NCI-H1092 treated with DMSO at 0.1 percent for 48 hours (cell line): ENCODE measurements around the gene TMIGD2.

ENCODE experiments used
- DNase-seq: peaks from one replicate; lab custom pipeline; 2025; lab: John Stamatoyannopoulos, UW

The TMIGD2 gene

DNA sequence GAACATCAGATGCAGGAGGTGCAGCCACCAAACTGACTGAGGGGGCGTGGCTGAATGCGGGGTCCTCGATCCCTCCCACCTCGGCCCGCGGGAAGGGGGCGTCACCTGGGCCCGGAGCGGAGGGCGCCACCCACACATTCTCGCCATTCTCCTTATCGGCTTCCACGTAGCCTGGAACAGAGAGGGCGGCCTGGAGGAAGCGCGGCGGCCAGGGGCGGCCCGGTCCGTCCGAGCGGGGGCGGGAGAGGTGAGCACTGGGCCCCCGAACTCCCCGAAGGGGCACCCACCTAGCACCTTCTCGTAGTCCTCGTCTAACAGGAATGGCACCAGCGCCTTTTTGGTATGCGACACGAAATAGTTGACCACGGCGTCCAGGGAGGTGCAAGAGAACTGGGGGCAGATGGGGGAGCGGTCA lies 24.7 kb upstream of the TMIGD2 start:
- DNase-seq = no peak

DNA sequence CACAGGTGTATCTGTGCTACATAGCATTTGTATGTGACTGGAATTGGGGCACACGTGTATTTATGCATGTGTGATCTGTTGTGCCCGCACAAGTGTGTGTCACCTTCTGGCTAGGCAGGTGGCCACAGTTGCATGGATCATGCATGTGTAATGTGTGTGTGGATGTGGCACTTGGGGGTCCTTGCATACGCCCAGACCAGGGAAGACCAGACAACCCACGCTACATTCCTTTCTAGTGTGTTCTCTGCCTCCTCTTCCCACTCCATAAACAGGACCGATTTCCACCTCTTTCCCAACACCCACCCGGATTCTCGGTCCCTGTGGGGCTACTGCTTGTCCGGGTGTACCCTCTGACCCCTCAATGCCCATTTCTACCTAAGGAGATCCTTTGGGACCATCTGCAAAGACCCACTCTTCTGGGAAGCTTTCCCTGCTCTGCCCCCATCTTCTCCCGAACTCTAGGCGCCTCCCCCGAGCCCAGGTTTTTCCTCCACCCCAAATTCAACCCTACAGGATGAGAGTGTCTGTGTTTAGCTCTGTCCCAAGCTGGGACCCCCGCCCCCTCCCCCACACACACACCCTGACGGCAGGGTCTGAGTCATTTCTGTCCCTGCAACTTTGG lies 24.1 kb upstream of the TMIGD2 start:
- no peak for DNase-seq

DNA sequence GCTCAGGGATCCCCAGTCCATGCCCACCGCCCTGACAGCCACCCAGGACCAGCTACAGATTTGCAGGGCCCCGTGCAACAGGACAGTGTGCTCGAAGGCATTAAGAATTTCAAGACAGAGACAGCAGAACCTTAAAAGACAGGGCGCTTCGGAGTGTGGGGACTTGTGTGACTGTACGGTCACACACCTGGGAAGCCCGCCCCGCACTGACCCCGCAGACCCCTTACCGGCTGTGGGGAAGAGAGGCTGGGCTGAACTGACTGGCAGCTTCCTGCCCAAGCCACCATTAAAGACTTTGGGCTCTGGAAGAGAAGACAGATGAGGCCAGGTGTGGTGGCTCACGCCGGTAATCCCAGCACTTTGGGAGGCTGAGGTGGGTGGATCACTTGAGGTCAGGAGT lies 22.0 kb upstream of the TMIGD2 start:
- DNase-seq = no peak

DNA sequence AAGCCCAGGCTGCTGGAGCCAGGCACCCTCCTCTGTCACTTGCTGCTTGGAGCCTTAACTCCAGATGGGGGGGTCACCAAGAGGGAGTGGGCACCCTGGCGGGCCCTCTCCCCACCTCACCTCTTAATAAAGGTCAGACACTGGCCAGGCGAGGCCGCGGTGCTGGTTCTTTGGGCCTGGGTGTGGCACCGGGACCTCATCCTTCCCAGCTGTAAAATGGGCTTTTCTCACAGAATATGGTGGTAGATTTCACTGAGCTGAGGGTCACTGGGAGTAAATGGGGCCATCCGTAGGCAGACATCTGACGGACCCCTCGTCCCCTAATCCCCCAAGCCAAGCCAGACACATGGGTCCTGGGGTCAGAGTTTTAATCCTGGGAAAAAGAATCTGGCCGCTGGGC lies 21.5 kb upstream of the TMIGD2 start:
- DNase-seq = no peak

DNA sequence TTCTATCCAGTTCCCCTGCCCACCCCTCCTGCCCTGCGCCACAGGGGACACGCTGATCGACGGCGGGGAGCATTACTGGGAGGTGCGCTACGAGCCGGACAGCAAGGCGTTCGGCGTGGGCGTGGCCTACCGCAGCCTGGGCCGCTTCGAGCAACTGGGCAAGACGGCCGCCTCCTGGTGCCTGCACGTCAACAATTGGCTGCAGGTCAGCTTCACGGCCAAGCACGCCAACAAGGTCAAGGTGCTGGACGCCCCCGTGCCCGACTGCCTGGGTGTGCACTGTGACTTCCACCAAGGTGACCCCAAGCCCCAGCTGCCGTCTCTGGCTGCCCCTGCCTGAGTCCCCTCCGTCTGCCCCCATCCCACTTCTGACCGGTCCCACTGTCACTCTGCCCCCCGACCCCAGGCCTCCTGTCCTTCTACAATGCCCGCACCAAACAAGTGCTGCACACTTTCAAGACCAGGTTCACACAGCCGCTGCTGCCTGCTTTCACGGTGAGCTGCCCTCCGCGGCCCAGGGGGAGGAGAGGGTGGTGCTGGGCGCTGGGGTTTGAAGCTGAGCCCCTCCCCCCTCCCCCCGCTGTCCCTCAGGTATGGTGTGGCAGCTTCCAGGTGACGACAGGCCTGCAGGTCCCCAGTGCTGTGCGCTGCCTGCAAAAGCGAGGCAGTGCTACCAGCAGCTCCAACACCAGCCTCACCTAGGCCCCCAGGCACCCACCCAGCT lies 20.9 kb upstream of the TMIGD2 start:
- DNase-seq = no peak

DNA sequence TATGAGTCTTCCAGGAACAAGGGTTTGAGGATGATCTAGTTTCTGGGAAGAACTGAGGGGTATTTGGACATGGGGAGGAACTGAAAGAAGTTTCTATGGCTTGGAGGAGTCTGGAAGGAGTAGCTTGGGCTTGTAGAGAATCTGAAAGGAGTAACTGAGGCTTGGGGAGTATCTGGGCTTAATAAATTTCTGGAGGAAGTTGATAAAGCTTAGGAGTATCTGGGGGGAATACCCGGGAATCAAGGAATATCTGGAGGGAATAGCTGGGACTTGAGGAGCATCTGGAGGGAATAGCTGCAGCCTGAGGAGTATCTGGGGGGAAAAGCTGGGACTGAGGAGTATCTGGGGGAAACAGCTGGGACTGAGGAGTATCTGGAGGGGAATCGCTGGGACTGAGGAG lies 18.2 kb upstream of the TMIGD2 start:
- no peak for DNase-seq

DNA sequence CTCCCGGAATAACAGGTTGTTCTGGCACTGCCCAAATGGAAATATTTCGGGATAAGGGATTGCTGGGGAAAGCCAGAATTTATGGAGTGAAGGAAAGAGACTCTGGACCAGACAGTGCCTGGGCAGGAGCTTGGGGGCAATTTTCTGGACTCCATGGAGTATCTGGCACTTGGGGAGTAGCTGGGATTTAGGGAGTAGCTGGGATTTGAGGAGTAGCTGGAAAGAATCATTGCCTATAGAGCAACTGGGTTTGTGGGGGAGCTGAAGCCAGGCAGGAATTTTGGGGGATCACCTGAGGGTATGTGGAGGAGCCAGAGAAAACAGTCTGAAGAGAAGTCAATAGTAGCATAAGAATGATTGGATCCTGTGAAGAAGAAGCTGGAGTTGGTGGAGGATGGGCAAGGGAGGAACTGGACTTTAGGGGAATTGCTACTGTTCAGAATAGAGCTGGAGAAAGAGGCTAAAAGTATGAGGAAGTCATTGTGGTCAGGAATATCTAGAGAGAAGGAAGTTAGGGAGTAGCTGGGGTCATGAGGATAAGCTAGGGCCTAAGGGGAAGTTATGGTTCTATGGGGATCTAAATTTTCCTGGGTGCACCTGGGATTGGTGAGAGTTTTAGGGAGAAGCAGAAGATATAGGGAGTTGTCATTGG lies 17.0 kb upstream of the TMIGD2 start:
- no peak for DNase-seq

DNA sequence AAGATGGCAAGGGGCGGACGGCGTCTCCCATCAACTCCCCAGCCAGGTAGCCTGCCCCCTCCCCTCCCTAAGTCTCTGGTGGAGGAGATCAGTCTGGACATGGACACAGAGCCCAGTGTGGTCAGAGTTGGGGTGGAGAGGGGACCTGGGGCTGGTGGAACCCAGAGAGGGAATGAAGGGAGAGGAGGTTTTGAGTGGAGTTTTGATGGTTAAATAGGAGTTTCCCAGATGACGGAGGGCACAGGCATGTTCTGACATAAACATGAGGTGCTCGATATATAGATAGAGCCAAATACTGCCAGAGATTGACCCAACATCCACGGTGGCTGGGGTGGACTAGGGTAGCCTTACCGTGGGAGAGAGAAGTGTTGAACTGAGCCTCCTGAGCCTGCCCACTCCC lies 16.3 kb upstream of the TMIGD2 start:
- DNase-seq = no peak

DNA sequence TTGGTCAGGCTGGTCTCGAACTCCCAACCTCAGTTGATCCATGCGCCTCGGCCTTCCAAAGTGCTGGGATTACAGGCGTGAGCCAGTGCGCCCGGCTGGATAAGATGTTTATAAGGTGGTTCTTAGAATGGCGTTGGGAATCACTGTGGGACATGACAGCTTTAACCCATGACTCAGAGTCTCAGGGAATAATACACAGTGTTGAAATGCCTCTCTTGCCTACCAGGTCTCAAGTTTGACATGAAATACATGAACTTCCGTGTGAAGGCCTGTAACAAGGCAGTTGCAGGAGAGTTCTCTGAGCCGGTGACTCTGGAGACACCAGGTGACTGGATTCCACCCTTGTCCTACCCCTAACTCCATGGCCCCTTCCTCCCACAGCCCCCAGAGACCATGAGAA lies 14.8 kb upstream of the TMIGD2 start:
- DNase-seq = no peak

DNA sequence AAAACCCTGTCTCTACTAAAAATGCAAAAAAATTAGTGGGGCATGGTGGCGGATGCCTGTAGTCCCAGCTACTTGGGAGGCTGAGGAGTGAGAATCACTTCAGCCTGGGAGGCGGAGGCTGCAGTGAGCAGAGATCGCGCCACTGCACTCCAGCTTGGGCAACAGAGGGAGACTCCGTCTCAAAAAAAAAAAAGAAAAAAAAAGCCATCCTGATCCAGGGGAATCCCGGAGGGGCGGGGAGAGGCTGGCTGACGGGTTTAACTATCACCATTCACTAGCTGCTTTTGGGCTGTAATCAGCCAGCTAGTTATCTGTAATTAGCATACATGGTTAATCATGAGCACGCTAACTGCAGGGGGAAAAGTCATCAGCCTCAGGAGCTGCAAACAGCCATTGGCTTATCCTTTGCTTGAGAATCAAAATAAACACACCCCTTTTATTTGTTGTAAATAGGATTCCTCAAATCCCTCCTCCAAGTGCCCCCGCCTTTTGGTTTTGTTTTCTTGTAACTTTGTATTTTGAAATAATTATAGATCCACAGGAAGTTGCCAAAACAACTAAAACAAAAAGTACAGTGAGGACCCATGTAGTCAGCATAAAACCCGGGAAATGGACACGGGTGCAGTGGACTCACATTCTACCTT lies 11.8 kb upstream of the TMIGD2 start:
- no peak for DNase-seq

DNA sequence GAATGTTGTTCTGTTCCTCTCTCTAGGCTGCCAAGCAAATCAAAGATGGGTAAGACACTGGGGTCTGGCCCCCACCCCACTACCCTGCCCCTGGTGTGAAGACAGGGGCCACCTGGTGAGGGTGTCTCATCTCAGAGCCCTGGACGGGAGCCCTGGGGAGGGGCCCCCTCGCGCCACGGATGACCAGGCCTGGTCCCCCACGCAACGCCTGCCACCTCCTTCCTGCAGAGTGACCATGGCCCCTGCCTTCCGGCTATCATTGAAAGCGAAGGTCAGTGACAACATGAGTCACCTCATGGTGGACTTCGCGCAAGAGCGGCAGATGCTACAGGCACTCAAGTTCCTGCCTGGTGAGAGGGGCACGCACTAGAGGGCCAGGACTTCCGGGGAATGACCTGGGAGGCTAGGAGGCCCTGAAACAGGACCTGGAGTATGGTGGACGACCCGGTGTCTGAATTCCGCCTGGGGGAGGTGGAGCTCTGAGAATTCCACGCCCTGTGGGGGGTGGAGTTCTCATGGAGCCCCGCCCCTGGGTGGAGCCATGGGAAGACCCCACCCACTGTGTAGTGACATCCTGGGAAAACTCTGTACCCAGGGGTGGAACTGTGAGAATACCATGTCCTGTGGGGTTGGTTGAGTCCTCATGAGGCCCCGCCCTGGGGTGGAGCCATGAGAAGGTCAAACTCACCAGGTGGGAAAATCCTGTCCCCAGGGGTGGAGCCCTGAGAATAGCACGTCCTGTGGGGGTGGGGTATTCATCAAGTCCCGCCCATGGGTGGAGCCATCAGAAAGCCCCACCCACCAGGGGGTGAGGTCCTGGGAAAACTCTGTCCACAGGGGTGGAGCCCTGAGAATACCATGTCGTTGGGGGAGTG lies 8.3 kb upstream of the TMIGD2 start:
- no peak for DNase-seq

DNA sequence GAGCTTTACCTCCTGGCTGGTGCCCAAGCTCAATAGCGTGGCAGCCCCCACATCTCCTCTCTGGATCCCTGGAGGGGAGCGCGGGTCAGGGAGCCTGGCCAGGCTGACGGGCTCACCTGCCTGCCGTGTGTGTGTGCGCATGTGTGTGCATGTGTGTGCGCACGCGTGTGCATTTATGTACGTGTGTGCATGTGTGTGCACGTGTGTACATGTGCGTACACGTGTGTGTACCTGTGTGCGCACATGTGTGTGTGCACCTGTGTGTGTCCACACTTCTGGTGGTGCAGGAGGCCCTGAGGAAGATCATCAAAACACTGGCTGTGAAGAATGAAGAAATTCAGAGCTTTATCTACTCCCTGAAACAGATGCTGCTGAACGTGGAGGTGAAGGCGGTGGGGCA lies 3.5 kb upstream of the TMIGD2 start:
- no peak for DNase-seq

DNA sequence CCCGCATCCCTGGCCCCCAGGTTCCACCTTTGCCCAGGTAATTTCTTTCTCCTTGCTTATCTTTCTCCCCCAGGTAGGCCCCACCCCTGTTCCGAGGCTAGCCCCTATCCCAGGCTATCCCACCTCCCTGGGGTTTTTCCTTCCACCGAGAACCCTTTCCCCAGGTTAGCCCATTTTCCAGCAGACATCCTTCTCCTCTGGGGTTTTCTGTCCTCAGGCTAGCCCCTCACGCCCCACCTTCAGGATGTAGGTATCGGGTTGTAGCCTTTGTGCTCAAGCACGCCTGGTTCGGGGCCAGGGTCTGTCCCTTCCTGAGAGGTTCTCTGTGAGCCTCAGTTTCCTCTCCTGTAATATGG lies 3.0 kb upstream of the TMIGD2 start:
- no peak for DNase-seq

DNA sequence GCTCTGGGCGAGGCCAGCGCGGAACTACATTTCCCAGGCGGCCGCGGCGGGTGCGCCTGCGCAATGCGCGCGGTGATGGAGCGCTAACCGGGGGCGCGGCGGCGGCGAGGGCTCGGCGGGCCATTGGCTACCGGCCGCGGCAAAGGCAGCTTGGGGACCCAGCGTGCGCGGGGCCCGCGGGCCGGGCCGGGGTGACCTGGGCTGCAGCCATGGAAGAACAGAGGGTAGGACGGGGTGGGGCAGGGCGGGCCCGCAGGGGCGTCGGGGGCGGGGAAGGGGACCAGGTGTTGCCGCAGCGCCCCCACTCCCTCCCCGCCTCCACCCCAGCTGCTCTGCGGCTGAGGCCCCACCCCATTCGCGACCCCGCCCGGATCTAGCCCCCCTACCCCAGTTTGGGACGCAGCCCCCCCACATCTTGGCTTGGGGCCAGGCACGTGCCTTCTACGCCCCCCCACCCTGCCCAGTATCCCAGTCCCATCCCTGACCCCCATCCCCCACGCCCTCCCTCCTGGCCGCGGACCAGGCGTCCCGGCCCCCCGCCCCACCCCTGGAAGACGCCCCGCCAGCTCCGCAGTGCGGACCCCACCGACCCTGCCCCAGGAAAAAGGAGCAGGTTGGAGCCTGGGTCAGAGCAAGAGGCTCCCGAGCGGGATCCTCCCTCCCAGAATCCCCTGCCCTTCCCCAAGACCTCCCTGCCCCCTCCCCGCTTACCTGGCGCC lies 2.5 kb upstream of the TMIGD2 start, which contains the start of gene FSD1:
Gene FSD1, plus strand, starts transcription at position 61 of the 719 bp plus-strand sequence. Its CDS starts 149 bp downstream, at position 210.
- peak; percentile 47 for DNase-seq

DNA sequence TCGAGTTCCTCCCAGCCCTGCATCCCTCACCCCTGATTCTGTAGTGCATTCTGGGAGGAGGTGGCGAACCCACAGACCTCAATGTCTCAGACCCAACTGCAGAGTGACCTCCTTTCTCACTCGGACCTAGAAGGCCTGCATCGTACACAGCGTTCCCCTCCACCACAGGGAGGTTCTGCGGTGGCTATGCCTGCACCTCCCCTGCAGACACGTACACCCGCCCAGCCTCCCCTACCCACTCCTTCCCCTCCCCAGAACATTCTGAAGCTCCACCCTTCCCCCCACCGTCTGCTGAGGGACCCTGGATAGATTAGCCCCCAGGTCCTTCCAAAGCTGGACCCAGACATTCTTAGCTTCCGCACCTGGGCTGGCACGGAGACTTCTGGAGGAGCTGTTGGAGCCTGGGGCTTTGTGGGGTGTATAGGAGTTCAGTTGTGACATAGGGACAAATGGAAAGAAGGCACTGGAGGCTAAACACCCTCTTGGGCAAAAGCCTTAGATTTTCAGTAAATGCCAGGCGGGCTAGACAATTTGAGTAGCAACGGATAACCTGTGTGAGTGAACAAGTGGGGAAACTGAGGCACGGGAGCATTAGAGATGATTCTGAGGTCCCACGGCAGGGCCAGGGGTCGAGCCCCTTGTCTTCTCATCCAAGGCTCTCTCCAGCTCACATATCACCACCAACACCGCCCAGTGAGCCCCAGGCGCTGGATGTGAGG lies 1.8 kb upstream of the TMIGD2 start:
- DNase-seq = no peak

DNA sequence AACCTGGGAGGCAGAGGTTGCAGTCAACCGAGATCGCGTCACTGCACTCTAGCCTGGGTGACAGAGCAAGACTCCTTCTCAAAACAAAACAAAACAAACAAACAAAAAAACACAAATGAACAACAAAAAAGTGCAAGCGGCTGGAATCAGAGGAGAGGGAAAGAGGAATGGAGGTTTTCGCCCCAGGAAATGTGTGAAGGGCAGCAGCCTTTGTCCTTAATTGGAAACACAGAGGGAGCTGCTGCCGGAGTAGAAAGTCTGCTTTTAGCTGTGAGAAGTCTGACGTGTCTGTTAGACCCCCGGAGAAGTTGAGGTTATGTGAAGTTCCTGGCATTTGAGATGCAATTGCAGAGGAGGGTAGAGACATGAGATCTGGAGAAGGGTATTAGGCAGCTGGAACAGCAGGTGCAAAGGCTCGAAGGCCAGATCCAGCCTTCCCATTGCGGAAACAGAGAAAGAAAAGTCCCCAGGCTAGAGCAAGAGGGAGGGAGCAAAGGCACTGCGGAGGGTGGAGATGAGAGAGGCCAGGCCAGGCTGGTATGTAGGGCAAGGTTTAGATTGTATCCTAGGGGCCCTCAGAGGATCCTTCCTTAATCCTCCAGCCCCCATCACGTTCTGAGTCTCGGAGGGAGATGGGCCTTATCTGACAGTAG lies 473 bp downstream of the TMIGD2 start:
- no peak for DNase-seq

DNA sequence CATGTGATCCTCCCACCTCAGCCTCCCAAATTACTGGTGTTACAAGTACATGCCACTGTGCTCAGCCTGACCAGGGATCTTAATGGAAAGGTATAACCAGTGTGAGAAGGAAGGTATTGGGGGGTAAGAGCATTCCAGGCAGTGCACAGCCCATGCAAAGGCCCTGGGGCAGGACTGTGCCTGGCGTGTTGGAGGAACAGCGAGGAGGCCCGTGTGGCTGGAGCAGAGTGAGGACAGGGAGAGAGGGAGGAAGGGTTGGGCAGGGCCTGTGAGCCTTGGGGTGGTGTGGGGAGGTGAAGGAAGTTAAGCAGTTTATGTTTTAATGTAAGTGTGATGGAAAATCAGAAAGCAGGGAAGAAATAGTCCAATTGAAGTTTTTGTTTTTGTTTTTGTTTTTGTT lies 1.6 kb downstream of the TMIGD2 start:
- no peak for DNase-seq

DNA sequence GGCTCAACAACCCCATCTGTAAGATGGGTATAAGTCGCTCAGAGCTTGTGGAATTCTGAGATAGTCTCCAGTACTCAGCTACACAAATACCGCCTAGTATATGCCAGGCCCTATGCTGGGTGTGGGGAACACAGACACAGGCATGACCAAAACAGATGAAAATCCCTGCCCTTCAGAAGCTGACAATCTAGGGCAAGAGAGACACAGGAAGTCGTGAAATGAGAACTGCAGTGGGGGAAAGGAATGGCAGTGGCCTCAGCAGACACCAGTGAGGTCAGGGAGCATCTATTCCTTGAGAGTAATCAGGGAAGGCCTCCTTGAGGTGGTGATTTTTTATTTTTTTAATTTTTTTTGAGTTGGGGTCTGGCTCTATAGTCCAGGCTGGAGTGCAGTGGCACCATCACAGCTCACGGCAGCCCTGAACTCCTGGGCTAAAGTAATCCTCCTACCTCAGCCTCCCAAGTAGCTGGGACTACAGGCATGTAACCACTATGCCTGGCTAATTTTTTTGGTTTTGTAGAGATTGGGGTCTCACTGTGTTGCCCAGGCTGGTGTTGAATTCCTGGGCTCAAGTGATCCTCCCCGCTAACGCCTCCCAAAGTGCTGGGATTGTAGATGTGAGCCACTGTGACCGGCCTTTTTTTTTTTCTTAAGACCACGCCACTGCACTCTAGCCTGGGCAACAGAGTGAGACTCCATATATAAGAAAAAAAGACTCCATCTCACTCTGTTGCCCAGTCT lies 3.2 kb downstream of the TMIGD2 start:
- DNase-seq = no peak
